RCC 7860 (cell line): ENCODE data around the gene UBE2L5.

Experiments
- DNase-seq: peaks from one replicate; pipeline ENCODE4 v3.0.0-alpha.2; 2015; ENCODE audit warnings: low spot score
- FAIRE-seq: peaks from 2 replicates; lab custom pipeline; 2012; peaks lifted over from hg19 to GRCh38; lab: Jason Lieb, UNC

Gene UBE2L5

GRCh38 chr13:30404207-30404606, 18.1 kb upstream of the UBE2L5 start:
- DNase-seq = no peak
- no peak for FAIRE-seq

GRCh38 chr13:30406779-30407416, 15.4 kb upstream of the UBE2L5 start:
- FAIRE-seq (no peak), DNase-seq (no peak)

GRCh38 chr13:30408319-30409101, 13.8 kb upstream of the UBE2L5 start:
- DNase-seq = no peak
- FAIRE-seq = no peak

- DNase-seq = peak; percentile 46
- peak; percentile 33 for FAIRE-seq
Measured at GRCh38 chr13:30409886-30410704, 12.2 kb upstream of the UBE2L5 start.

- DNase-seq = no peak
- no peak for FAIRE-seq
Measured at GRCh38 chr13:30410705-30411125, 11.6 kb upstream of the UBE2L5 start.

GRCh38 chr13:30412346-30412745, 9.9 kb upstream of the UBE2L5 start:
- FAIRE-seq = no peak

GRCh38 chr13:30413842-30414241, 8.5 kb upstream of the UBE2L5 start:
- no peak for FAIRE-seq
- no peak for DNase-seq

More at GRCh38 chr13:30412346-30412745, 9.9 kb upstream of the UBE2L5 start:
- DNase-seq = no peak

GRCh38 chr13:30415430-30416030, 6.8 kb upstream of the UBE2L5 start:
- FAIRE-seq = peak; percentile 72
- peak; percentile 6 for DNase-seq

- FAIRE-seq = no peak
- DNase-seq = no peak
Measured at GRCh38 chr13:30416471-30416870, 5.8 kb upstream of the UBE2L5 start.

- no peak for DNase-seq
Measured at GRCh38 chr13:30418075-30418716, 4.1 kb upstream of the UBE2L5 start.

GRCh38 chr13:30418717-30419459, 3.4 kb upstream of the UBE2L5 start:
- DNase-seq (no peak), FAIRE-seq (no peak)

More at GRCh38 chr13:30418075-30418716, 4.1 kb upstream of the UBE2L5 start:
- no peak for FAIRE-seq

- DNase-seq = peak; percentile 42
- no peak for FAIRE-seq
Measured at GRCh38 chr13:30421093-30422053, 920 bp upstream of the UBE2L5 start.

GRCh38 chr13:30423891-30424290, 1.6 kb downstream of the UBE2L5 start:
- no peak for DNase-seq
- FAIRE-seq = no peak

GRCh38 chr13:30429235-30429634, 6.9 kb downstream of the UBE2L5 start:
- DNase-seq = no peak
- no peak for FAIRE-seq

- FAIRE-seq (peak; percentile 90), DNase-seq (peak; percentile 82)
Measured at GRCh38 chr13:30429721-30430694, 7.7 kb downstream of the UBE2L5 start.

GRCh38 chr13:30431269-30431940, 9.1 kb downstream of the UBE2L5 start:
- peak; percentile 59 for DNase-seq
- peak; percentile 90 for FAIRE-seq

- DNase-seq (no peak), FAIRE-seq (no peak)
Measured at GRCh38 chr13:30435911-30436451, 13.7 kb downstream of the UBE2L5 start.
